ENCODE results near the gene PLCB1.

The PLCB1 gene

GRCh38 chr20:8657664-8658063, 525.6 kb downstream of the PLCB1 start:
- no peak for DNase-seq (ENCODE audit: low read depth in 2 of 2)

GRCh38 chr20:8658103-8658502, 526.0 kb downstream of the PLCB1 start:
- DNase-seq (ENCODE audit: low read depth in 2 of 2): no peak

- DNase-seq (ENCODE audit: low read depth in 2 of 2): no peak
These were observed 529.3 kb downstream of the PLCB1 start for GRCh38 chr20:8661229-8661952.

GRCh38 chr20:8662433-8662954, 530.4 kb downstream of the PLCB1 start:
- no peak for DNase-seq (ENCODE audit: low read depth in 2 of 2)

- DNase-seq (ENCODE audit: low read depth in 2 of 2): no peak
These were observed 531.4 kb downstream of the PLCB1 start for GRCh38 chr20:8663424-8663823.

- DNase-seq (ENCODE audit: low read depth in 2 of 2): no peak
These were observed 532.7 kb downstream of the PLCB1 start for GRCh38 chr20:8664778-8665177.

GRCh38 chr20:8667306-8667705, 535.2 kb downstream of the PLCB1 start:
- no peak for DNase-seq (ENCODE audit: low read depth in 2 of 2)

- no peak for DNase-seq (ENCODE audit: low read depth in 2 of 2)
These were observed 538.3 kb downstream of the PLCB1 start for GRCh38 chr20:8670207-8670892.

GRCh38 chr20:8670893-8671215, 538.8 kb downstream of the PLCB1 start:
- DNase-seq (ENCODE audit: low read depth in 2 of 2): no peak

GRCh38 chr20:8671370-8671961, 539.4 kb downstream of the PLCB1 start:
- DNase-seq (ENCODE audit: low read depth in 2 of 2): no peak

- no peak for DNase-seq (ENCODE audit: low read depth in 2 of 2)
These were observed 541.0 kb downstream of the PLCB1 start for GRCh38 chr20:8673116-8673515.

GRCh38 chr20:8675896-8676295, 543.8 kb downstream of the PLCB1 start:
- no peak for DNase-seq (ENCODE audit: low read depth in 2 of 2)

- DNase-seq (ENCODE audit: low read depth in 2 of 2): no peak
These were observed 546.2 kb downstream of the PLCB1 start for GRCh38 chr20:8678098-8678776.

- no peak for DNase-seq (ENCODE audit: low read depth in 2 of 2)
These were observed 557.3 kb downstream of the PLCB1 start for GRCh38 chr20:8689337-8689736.

- no peak for DNase-seq (ENCODE audit: low read depth in 2 of 2)
These were observed 558.0 kb downstream of the PLCB1 start for GRCh38 chr20:8690074-8690473.

GRCh38 chr20:8693709-8694108, 561.6 kb downstream of the PLCB1 start:
- DNase-seq (ENCODE audit: low read depth in 2 of 2): no peak

GRCh38 chr20:8700756-8701155, 568.7 kb downstream of the PLCB1 start:
- no peak for DNase-seq (ENCODE audit: low read depth in 2 of 2)

- no peak for DNase-seq (ENCODE audit: low read depth in 2 of 2)
These were observed 575.1 kb downstream of the PLCB1 start for GRCh38 chr20:8706961-8707700.

- DNase-seq (ENCODE audit: low read depth in 2 of 2): no peak
These were observed 577.6 kb downstream of the PLCB1 start for GRCh38 chr20:8709627-8710026.

- no peak for DNase-seq (ENCODE audit: low read depth in 2 of 2)
These were observed 579.4 kb downstream of the PLCB1 start for GRCh38 chr20:8711501-8711900.

GRCh38 chr20:8714206-8714605, 582.1 kb downstream of the PLCB1 start:
- no peak for DNase-seq (ENCODE audit: low read depth in 2 of 2)

- DNase-seq (ENCODE audit: low read depth in 2 of 2): no peak
These were observed 586.2 kb downstream of the PLCB1 start for GRCh38 chr20:8718279-8718678.
